ENCODE results near the gene TNFRSF8.

TNFRSF8 gene

DNA sequence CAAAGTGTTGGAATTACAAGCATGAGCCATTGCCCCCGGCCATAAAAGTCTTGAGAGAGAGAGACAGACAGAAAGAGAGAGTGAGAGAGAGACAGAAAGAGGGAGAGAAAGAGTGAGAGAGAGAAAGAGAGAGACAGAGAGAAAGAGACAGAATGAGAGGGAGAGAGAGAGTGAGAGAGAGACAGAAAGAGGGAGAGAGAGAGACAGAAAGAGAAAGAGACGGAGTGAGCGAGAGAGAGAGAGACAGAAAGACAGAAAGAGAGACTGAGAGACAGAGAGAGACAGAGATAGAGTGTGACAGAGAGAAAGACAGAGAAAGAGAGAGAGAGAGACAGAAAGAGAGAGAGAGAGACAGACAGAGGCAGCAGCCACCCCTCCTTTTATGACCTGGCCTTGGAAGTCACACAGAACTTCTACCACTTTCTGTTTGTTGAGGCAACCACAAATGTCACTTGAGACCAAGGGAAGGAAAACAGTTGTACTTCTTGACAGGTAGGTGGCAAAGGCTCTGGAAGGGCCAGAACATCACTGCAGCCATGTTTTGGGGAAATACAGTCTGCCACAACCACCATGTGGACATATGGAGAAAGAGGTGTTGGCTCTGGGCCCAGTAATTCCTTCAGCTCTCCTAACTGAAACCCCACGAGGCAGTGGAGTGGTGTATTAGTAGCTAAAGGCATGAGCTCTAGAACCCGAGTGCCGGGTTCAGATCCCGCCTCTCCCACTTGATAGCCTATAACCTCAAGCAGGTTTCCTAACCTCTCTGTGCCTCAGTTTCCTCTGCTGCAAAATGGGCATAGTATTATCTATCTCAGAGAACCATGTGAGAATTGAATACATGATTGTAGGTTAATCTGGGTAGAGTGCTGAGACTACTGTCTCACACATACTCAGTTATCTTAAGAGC is 50.6 kb downstream of the TNFRSF8 start:
- no peak for DNase-seq (ENCODE audit: low read depth)
- no peak overlapping the region for H3K4me3 ChIP-seq (ENCODE audit: low read depth, low read length)
- TF ChIP-seq, protein P1, sequence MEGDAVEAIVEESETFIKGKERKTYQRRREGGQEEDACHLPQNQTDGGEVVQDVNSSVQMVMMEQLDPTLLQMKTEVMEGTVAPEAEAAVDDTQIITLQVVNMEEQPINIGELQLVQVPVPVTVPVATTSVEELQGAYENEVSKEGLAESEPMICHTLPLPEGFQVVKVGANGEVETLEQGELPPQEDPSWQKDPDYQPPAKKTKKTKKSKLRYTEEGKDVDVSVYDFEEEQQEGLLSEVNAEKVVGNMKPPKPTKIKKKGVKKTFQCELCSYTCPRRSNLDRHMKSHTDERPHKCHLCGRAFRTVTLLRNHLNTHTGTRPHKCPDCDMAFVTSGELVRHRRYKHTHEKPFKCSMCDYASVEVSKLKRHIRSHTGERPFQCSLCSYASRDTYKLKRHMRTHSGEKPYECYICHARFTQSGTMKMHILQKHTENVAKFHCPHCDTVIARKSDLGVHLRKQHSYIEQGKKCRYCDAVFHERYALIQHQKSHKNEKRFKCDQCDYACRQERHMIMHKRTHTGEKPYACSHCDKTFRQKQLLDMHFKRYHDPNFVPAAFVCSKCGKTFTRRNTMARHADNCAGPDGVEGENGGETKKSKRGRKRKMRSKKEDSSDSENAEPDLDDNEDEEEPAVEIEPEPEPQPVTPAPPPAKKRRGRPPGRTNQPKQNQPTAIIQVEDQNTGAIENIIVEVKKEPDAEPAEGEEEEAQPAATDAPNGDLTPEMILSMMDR (IDR thresholded peaks at IDR 0.05; ENCODE audit: low read depth, low read length, missing control alignments), result no peak
- in situ Hi-C loops (cut with HindIII; ENCODE audit: low sequenced_read_pairs), result no loop called here

DNA sequence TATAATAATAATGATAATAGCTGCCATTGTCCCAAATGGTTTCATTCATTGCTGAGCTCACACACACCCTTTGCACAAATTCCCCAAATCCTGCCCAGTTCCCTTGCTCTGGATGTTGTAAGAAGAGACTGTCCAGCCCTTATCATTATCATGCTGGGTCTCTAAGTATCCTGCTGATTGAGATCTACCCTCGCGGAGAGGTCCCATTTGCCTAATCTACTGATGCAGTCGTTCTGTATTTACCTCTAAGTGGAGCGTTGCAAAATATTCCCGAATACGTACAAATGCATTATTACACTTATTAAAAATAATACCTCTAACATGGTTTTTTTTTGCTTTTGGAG is 51.2 kb downstream of the TNFRSF8 start:
- in situ Hi-C loops (cut with HindIII; ENCODE audit: low sequenced_read_pairs), result no loop called here
- DNase-seq (ENCODE audit: low read depth), result no peak
- TF ChIP-seq, protein P1 (IDR thresholded peaks at IDR 0.05; ENCODE audit: low read depth, low read length, missing control alignments), result no peak
- H3K4me3 ChIP-seq (ENCODE audit: low read depth, low read length), result no peak overlapping the region

DNA sequence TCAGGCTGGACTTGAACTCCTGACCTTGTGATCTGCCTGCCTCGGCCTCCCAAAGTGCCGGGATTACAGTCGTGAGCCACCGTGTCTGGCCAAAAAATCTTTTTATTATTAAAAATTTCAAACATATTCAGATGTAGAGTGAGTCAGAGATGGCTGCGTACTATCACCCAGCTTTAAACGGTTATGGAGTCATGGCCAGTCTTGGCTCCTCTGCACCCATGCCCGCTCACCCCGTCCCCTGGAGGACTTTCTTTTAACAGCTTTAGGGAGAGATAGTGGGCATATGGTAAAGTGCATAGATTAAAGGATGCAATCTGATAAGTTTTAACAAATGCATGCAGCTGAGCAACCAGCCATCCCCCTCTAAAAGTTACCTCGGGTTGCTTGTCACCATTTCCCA is 51.8 kb downstream of the TNFRSF8 start:
- no peak overlapping the region for H3K4me3 ChIP-seq (ENCODE audit: low read depth, low read length)
- in situ Hi-C loops (cut with HindIII; ENCODE audit: low sequenced_read_pairs), result no loop called here
- TF ChIP-seq, protein P1 (IDR thresholded peaks at IDR 0.05; ENCODE audit: low read depth, low read length, missing control alignments), result no peak
- no peak for DNase-seq (ENCODE audit: low read depth)

DNA sequence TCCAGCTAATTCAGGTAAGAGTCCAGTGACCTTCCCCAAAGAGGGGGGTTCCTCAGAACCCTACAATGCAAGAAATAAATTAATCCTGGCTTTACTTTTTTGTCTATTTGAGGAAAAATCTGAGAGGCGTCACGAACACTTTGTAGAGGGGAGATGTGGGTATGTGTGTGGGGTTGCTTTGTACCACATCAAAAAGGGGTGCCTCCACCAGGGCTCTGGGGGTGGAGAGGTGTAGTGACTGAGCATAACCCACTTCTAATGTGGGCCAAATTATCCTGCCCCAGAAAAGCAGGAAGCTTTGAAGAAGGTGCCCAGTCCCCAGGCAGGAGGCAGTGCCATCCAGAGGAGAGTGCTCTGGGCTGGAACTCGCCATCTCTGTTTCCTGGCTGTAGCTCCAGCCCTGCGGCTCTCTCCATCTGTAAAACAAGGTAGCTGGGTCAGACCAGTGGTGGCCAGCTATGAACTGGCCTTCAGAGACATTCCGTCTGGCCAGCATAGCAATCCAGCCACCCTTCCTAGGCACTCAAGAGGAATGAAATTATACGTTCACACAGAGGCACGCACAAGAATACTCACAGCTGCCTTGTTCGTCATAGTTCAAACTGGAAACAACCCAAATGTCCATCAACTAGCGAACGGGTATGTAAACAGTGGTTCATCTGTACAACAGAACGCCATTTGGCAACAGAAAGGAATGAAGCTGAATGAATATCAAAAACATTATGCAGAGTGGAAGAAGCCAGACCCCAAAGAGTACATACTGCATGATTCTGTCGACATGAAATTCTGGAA is 58.3 kb downstream of the TNFRSF8 start:
- in situ Hi-C loops (cut with HindIII; ENCODE audit: low sequenced_read_pairs), result no loop called here
- TF ChIP-seq, protein P1 (IDR thresholded peaks at IDR 0.05; ENCODE audit: low read depth, low read length, missing control alignments), result no peak
- H3K4me3 ChIP-seq (ENCODE audit: low read depth, low read length), result no peak overlapping the region
- peak; percentile 19 for DNase-seq (ENCODE audit: low read depth)

DNA sequence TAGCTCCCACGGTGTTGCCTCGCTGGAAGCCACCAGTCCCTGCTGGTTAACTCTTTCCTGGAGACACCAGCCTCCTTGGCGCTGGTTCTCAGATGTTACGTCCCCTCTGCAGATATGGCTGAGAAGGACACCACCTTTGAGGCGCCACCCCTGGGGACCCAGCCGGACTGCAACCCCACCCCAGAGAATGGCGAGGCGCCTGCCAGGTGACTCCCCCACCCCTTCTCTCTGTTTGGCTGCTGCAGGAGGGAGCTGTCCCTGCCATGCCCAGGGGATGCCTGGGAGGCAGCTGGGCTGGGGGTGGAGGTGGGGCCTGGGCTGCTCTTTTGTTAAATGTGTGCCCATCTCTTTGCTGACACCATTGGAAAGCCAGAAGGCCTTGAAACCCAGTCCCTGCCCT is 60.1 kb downstream of the TNFRSF8 start:
- H3K4me3 ChIP-seq (ENCODE audit: low read depth, low read length), result no peak overlapping the region
- in situ Hi-C loops (cut with HindIII; ENCODE audit: low sequenced_read_pairs), result no loop called here
- TF ChIP-seq, protein P1 (IDR thresholded peaks at IDR 0.05; ENCODE audit: low read depth, low read length, missing control alignments), result no peak
- DNase-seq (ENCODE audit: low read depth), result no peak

DNA sequence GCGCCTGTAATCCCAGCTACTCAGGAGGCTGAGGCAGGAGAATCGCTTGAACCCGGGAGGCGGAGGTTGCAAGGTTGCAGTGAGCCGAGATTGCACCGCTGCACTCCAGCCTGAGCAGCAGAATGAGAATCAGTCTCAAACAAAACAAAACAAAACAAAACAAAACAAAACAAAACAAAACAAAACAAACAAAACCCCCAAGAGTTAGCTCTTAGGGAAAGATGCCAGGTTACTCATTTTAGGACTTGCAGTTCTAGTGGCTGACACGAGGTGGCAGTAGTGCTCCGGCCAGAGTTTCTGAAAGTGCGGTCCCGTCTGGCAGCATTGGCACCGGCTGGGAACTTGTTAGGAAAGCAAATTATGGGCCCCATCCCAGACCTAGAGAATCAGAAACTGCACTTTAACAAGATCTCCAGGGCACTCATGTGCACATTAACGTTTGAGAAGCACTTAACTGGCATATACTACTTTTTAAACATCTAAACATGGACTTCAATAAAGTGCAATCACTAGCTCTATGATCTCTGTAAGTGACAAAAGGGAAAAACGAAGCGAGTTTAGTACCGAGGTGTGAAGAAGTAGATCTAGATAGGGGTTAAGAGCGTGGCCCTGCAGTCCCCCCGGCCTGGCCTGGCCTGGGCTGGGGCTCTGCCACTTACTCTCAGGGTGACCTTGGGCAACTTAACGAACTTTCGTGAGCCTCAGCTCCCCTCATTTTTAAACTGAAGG is 61.8 kb downstream of the TNFRSF8 start:
- peak; percentile 43 for DNase-seq (ENCODE audit: low read depth)
- H3K4me3 ChIP-seq (ENCODE audit: low read depth, low read length), result no peak overlapping the region
- in situ Hi-C loops (cut with HindIII; ENCODE audit: low sequenced_read_pairs), result loop anchor here (5.0 kb wide), 1 partner anchor 72 kb away; no protein-coding TSS in a partner anchor
- TF ChIP-seq, protein P1 (IDR thresholded peaks at IDR 0.05; ENCODE audit: low read depth, low read length, missing control alignments), result peak; percentile 95
